DMS53 treated with DMSO at 0.1 percent for 48 hours (cell line): ENCODE data around the gene HMCN2.

Experiments
- DNase-seq: peaks from one replicate; lab custom pipeline; 2025; ENCODE audit not compliant: unreplicated experiment; lab: John Stamatoyannopoulos, UW

HMCN2 gene

DNA sequence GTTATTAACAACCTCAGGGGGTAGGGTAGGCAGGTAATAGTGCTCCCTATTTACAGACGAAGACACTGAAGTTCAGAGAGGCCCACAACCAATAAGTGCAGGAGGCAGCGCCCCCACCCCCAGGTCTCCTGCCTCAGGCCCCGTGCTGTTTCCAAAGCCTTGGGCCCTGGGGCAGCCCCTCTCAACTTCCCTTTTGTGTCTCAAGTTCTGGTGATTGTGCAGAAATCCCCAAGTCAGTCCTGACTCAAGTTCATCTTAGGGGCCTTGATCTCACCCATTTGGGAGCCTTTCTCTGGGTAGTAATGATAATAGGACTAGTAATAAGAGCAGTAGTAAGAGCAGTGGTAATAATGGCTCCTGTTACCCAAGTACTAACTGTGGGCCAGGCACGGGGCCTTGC lies 143.7 kb downstream of the HMCN2 start:
- DNase-seq: no peak

- DNase-seq: no peak
Observed at GRCh38 chr9:130410443-130410842, 144.9 kb downstream of the HMCN2 start.

GRCh38 chr9:130411566-130411915 lies 146.0 kb downstream of the HMCN2 start:
- no peak for DNase-seq

- no peak for DNase-seq
Observed at GRCh38 chr9:130414081-130414731, 148.6 kb downstream of the HMCN2 start.

GRCh38 chr9:130414910-130415746 lies 149.6 kb downstream of the HMCN2 start:
- DNase-seq: no peak

DNA sequence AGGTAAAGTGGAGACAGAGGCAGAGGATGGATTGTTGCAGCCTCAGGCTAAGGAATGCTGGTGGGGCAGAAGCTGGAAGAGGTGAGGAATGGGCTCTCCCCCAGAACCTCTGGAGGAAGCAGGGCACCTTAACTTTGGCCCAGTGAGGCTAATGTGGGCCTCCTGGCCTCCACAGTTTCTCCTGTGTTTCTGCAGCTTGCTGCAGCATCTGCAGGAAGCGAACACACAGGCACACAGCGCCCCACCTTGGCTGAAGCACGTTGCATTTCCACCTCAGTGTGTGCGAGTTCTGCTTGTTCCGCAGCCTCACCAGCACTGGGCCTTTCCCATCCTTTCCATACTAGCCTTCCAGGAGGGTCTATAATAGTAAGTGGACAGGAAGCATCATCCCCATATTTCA lies 152.0 kb downstream of the HMCN2 start:
- DNase-seq: no peak

DNA sequence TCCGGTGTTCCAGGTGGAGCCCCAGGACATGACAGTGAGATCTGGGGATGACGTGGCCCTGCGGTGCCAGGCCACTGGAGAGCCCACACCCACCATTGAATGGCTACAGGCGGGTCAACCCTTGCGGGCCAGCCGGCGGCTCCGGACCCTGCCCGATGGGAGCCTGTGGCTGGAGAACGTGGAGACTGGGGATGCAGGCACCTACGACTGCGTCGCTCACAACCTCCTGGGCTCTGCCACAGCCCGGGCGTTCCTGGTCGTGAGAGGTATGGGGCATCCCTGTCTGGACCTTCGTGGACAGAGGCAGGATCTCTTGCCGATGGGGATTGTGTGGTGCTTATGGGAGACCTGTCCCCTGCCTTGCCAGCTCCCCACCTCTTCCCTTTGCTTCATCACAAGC lies 153.2 kb downstream of the HMCN2 start:
- no peak for DNase-seq

DNA sequence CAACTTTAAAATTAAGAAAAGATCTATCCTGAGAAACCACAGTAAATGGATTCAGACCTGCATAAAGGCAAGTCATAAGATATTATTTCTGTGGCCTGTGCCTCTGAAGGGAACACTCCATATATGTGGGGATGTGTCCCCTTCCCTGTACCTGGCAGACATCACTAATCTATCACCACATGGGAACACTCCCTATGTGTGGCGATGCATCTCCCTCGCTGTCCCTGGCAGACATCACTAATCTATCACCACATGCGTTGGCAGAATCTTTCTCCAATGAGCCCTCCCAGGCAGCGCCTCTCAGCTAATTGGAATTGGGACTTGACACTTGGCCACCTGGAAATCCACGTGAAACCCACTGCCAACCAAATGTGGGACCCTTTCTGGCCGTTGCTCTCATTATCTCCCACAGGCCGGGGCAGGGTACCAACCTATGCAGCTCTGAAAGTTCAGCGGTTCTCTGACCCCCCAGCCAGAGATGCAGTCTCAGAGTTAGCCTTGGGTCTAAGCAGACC lies 154.0 kb downstream of the HMCN2 start:
- DNase-seq: no peak

GRCh38 chr9:130421154-130421801 lies 155.7 kb downstream of the HMCN2 start:
- DNase-seq: no peak

DNA sequence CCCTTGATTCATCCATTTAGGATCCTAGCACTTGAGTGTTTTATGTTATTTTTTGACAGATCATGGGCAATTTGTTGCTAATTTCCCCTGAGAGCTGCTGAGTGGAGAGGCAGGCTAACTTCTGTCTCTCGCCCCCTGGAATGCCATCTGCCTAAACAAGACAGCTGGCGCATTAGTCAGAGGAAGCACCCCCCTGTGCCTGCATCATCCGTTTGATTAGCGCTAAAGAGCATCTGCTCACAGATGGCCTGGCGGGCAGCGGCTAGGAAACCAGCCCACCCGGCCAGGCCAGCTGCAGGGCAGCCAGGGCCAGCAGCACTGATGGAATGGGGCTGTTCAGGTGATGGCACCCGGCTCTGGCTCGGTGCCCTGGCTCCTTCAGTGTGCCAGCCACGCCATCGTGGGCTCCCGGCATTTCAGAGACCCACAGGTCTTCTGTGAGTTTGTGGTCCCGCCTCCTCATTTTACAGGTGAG lies 156.3 kb downstream of the HMCN2 start:
- DNase-seq: peak; percentile 21

DNA sequence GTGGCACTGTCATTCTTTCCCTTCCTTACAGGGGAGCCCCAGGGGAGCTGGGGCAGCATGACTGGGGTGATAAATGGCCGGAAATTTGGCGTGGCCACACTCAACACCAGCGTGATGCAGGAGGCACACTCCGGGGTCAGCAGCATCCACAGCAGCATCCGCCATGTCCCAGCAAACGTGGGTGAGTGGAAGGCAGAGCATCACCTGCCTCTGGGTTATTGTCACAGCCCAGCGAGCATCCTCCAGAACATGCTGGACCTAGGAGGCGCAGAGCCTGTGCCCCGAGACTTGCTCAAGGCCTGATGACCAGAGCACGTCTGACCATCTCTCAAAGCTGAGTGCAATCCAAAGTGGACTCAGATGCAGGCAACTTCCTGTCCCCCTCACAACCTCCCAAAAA lies 157.0 kb downstream of the HMCN2 start:
- no peak for DNase-seq

- DNase-seq: no peak
Observed at GRCh38 chr9:130423272-130423671, 157.7 kb downstream of the HMCN2 start.

DNA sequence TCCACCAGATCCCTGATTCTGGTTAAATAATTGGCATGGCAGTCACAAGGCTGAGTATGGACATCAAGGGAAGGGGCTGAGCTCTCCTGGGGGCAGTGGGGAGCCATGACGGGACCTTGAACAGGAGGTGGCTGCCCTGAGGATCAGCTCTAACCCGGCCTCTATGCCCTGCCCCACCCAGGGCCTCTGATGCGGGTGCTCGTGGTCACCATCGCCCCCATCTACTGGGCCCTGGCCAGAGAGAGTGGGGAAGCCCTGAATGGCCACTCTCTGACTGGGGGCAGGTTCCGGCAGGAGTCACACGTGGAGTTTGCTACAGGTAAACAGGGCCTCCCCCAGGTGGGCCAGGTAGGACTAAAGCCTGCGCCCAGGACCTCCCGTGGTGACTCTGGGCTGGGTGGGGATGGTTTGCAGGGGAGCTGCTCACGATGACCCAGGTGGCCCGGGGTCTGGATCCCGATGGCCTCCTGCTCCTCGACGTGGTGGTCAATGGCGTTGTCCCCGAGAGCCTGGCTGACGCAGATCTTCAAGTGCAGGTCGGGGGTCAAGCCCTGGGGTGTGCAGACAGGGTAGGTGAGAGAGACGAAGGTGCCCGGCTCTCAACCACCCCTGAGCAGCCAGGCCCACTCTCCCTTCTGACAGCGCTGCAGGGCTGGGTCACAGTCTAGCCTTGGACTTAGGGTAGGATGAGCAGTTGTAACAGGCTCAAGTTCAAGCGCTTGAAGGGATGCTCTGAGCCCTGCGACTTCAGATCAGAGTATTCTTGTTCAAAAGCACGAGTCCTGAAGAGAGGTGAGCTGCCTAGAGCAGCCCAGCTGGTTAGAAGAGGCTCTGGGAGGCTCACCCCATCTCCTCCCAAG lies 159.3 kb downstream of the HMCN2 start:
- DNase-seq: no peak

DNA sequence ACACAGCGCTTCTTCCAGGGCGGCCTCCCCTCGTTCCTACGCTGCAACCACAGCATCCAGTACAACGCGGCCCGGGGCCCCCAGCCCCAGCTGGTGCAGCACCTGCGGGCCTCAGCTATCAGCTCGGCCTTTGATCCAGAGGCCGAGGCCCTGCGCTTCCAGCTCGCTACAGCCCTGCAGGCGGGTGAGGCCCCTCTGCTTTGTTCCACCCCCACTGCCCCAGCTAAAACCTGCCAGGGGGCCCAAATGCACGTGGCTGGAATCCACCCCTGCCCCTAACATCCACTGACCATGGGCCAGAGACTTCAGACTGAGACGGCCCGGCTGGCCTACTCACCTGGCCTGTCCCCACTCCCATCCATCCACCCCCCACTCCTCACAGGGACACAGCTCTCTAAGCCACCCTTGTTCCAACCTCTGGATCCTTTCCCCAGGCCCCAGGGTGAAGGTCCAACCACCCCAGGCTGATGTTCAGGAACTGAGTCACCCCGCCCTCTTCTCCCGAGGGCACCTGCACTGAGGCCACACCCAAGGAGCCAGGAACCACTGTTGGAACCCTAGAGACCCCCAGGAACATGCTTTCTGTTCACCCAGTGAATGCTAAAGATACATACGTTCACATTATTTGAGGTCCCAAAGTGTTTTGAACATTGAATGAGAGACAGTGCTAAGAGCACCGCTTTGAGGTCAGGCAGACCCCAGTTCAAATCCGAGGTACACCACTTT lies 160.3 kb downstream of the HMCN2 start:
- no peak for DNase-seq

GRCh38 chr9:130426467-130426773 lies 160.9 kb downstream of the HMCN2 start:
- DNase-seq: no peak

GRCh38 chr9:130426883-130427282 lies 161.3 kb downstream of the HMCN2 start:
- no peak for DNase-seq

DNA sequence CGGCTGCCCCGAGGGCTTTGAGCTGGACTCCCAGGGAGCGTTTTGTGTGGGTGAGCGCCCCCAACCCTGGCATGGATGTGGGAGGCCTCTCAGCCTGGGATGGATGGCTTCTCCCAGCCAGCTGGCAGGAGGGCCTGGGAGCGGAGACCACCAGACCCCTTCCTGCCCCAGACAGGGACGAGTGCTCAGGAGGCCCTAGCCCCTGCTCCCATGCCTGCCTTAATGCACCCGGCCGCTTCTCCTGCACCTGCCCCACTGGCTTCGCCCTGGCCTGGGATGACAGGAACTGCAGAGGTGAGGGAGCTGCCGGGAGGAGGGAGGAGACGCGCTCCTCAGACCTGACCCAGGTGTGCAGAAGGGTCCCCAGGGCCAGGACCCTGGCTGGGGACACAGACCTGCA lies 161.8 kb downstream of the HMCN2 start:
- DNase-seq: no peak

GRCh38 chr9:130428086-130428665 lies 162.6 kb downstream of the HMCN2 start:
- DNase-seq: no peak

DNA sequence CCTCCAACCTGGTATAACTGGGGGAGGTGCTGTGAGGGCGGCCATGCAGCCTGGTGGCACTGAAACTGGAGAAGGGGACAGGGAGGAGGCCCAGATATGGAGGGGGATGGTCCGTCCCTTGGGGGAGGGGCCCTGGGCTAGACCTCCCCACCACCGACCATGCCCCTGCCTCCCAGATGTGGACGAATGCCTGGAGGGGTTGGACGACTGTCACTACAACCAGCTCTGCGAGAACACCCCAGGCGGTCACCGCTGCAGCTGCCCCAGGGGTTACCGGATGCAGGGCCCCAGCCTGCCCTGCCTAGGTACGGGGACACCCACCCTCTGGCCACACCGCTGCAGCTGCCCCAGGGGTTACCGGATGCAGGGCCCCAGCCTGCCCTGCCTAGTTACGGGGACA lies 163.8 kb downstream of the HMCN2 start:
- no peak for DNase-seq

DNA sequence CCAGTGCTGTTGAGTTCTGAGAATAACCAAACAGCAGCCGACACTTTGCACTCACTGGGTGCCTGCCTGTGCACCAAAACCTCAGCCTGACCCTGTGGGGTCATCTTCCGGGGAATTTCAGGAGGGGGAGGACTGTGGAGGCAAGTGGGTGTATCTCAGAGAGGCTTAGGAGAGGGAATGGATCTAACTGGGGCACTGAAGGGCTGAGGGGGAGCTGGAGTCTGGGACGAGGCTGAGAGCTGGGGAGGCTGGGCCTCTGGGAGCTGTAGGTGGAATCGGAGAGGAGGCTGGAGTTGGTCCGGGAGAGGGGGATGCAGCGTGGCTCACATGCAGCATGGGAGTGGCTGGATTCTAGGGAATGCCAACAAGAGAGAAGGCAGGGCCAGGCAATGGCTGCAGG lies 164.3 kb downstream of the HMCN2 start:
- DNase-seq: no peak
